CD4-positive, alpha-beta T cell (primary cell): ENCODE measurements around the gene CLRN3. TPM values are rescaled to one million over a fixed set of nuclear protein-coding genes. Genes with fewer than 3 reads are reported as not detected.

Source experiments
- ATAC-seq: fragments of 200-7000 bp; cut with Tn5 transposase; one replicate; pipeline ENCODE4 v1.10.0; 2022; ENCODE audit warnings: mild to moderate bottlenecking; ENCODE audit not compliant: poor library complexity
- CTCF ChIA-PET: fragments of 350-600 bp; sonication (Branson Sonifier 250); formaldehyde crosslinking; loops from one replicate; lab custom pipeline; 2021; ENCODE audit warnings: antibody characterized with exemption, inconsistent platforms; lab: Charles Lee
- POLR2A ChIA-PET: fragments of 350-600 bp; sonication (Branson Sonifier 250); formaldehyde crosslinking; loops from one replicate; lab custom pipeline; 2021; ENCODE audit warnings: antibody characterized with exemption, inconsistent platforms; lab: Charles Lee
- DNase-seq, 14 experiments: peaks; one replicate each; pipeline ENCODE4 v3.0.0-alpha.2; 2013 to 2020; ENCODE audit warnings: mixed read lengths in 2 of 14
- H3K27ac ChIP-seq, 2 donors: one replicate each; pipeline versions ENCODE4 v1.5.1 to v1.7.0; 2013; ENCODE audit warnings: low read length in 2 of 2, low read depth in 1 of 2, mild to moderate bottlenecking in 1 of 2
- H3K27me3 ChIP-seq, 2 experiments: 1 replicate in 1 of 2; 2 replicates in 1 of 2; pipeline versions ENCODE4 v1.6.1 to v1.7.0; 2013; ENCODE audit warnings: low read length in 2 of 2, control low read depth in 1 of 2, mild to moderate bottlenecking in 1 of 2, moderate library complexity in 1 of 2; ENCODE audit not compliant: insufficient read depth in 2 of 2, control insufficient read depth in 1 of 2
- H3K36me3 ChIP-seq: one replicate; pipeline ENCODE4 v1.6.1; 2013; ENCODE audit warnings: low read length, control low read depth; ENCODE audit not compliant: insufficient read depth
- H3K4me1 ChIP-seq: one replicate; pipeline ENCODE4 v1.6.1; 2013; ENCODE audit warnings: low read length, control low read depth; ENCODE audit not compliant: insufficient read depth
- H3K4me3 ChIP-seq: one replicate; pipeline ENCODE4 v1.5.1; 2013; ENCODE audit warnings: mild to moderate bottlenecking, low read length, moderate library complexity
- H3K9me3 ChIP-seq, 2 experiments: 1 replicate in 1 of 2; 2 replicates in 1 of 2; pipeline versions ENCODE4 v1.6.1 to v1.7.0; 2013; ENCODE audit warnings: low read length in 2 of 2, mild to moderate bottlenecking in 2 of 2, control low read depth in 1 of 2, moderate library complexity in 1 of 2; ENCODE audit not compliant: control insufficient read depth in 1 of 2, insufficient read depth in 1 of 2
- H3K27ac Mint-ChIP-seq: one replicate; pipeline ENCODE4 v1.8.0; 2020; ENCODE audit warnings: mixed read lengths
- H3K27me3 Mint-ChIP-seq: one replicate; pipeline ENCODE4 v1.8.0; 2021; ENCODE audit warnings: mixed read lengths
- H3K36me3 Mint-ChIP-seq: one replicate; pipeline ENCODE4 v1.8.0; 2021; ENCODE audit warnings: low read depth, mixed read lengths
- H3K4me1 Mint-ChIP-seq: one replicate; pipeline ENCODE4 v1.8.0; 2021; ENCODE audit warnings: low read depth, mixed read lengths
- H3K4me3 Mint-ChIP-seq: one replicate; pipeline ENCODE4 v1.8.0; 2020; ENCODE audit warnings: mild to moderate bottlenecking, mixed read lengths
- H3K9me3 Mint-ChIP-seq: one replicate; pipeline ENCODE4 v1.8.0; 2020; ENCODE audit warnings: mixed read lengths
- intact Hi-C, 2 experiments: fragments of 100-400 bp; cut with DNase I in 1 of 2; cut with micrococcal nuclease in 1 of 2; formaldehyde crosslinking; loops; one replicate each; pipeline versions ENCODE4 v1.15.1 to v1.9.0; 2023 to 2025; cut with DNase I, micrococcal nuclease
- total RNA-seq, 174 experiments: library from RNA in 2 of 174; stranded (reverse) in 2 of 174; gene quantifications; one replicate each; pipeline ENCODE4 v1.2.3 and lab custom pipeline; 2021 to 2026
- TF ChIP-seq, protein P1 (sequence below): fragments of 200-600 bp; IDR thresholded peaks from one replicate; pipeline ENCODE4 v1.8.0; 2022; ENCODE audit warnings: antibody characterized with exemption, mild to moderate bottlenecking

The CLRN3 gene
- total RNA-seq, 2 experiments from 2014 or later: not detected

DNA sequence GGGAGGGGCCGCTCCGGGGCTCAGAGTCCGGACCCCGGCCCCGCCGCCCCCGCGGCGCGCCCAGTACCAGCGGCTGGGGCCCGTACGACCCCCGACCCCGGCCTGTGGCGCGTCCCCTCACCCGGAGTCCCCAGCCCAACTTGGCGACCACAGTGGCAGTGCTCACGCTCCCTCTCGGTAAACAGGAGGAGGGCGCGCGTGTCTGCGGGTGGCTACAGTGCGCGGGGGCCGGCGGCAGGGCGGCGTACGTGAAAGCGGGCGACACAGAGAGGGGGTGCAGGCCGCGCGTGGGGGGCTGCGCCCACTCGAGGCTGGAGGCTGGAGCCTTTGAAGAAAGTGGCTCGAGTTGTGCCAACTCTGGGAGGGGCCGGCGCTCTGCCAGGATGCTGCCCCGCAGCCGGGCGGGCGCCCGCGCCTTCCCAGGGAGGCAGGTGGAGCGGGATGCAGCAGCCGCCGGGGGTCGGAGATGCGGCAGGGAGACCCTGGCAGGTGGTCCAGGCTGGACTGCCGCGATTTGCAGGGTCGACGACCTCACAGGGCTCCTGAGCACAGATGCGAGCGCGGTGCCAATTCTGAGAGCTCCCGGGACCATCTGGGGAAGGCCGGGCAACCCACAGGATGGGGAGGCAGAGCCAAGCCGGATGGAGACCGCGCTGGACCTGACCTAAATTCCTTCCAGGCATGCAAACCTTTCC, 14.8 kb upstream of the CLRN3 start:
- H3K36me3 ChIP-seq: no peaks in the 10 kb centered on the region
- H3K4me3 ChIP-seq: peak overlapping the region; percentile 16
- ChIA-PET CTCF (interaction anchor here (0.6 to 2.8 kb wide), 12 partner anchors 84 to 244 kb away, joined by 3 to 25 read pairs (median 3); no protein-coding TSS in a partner anchor), POLR2A (interaction anchor here (1.0 to 1.1 kb wide), 2 partner anchors 104 to 162 kb away, joined by 4 to 7 read pairs; no protein-coding TSS in a partner anchor)
- H3K4me3 Mint-ChIP-seq: no peak overlapping the region
- H3K4me1 ChIP-seq: peaks cover 6% of the 10 kb centered on the region
- no peak overlapping the region for H3K27ac ChIP-seq
- intact Hi-C loops: loop anchor here (1.0 to 2.0 kb wide), 3 partner anchors 104 to 245 kb away; no protein-coding TSS in a partner anchor
- no peaks in the 10 kb centered on the region for H3K9me3 ChIP-seq
- ATAC-seq (no peak), DNase-seq (peak in 4 of 14 experiments; percentile 5 to 39 (median 29))
- H3K27me3 Mint-ChIP-seq: peaks cover 36% of the 10 kb centered on the region
- TF ChIP-seq, protein P1, sequence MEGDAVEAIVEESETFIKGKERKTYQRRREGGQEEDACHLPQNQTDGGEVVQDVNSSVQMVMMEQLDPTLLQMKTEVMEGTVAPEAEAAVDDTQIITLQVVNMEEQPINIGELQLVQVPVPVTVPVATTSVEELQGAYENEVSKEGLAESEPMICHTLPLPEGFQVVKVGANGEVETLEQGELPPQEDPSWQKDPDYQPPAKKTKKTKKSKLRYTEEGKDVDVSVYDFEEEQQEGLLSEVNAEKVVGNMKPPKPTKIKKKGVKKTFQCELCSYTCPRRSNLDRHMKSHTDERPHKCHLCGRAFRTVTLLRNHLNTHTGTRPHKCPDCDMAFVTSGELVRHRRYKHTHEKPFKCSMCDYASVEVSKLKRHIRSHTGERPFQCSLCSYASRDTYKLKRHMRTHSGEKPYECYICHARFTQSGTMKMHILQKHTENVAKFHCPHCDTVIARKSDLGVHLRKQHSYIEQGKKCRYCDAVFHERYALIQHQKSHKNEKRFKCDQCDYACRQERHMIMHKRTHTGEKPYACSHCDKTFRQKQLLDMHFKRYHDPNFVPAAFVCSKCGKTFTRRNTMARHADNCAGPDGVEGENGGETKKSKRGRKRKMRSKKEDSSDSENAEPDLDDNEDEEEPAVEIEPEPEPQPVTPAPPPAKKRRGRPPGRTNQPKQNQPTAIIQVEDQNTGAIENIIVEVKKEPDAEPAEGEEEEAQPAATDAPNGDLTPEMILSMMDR: no peak
- no peaks in the 10 kb centered on the region for H3K4me1 Mint-ChIP-seq
- peaks cover 7 to 16% of the 10 kb centered on the region in 2 experiments for H3K27me3 ChIP-seq
- H3K36me3 Mint-ChIP-seq: no peaks in the 10 kb centered on the region
- H3K9me3 Mint-ChIP-seq: no peaks in the 10 kb centered on the region
- H3K27ac Mint-ChIP-seq: no peak overlapping the region

DNA sequence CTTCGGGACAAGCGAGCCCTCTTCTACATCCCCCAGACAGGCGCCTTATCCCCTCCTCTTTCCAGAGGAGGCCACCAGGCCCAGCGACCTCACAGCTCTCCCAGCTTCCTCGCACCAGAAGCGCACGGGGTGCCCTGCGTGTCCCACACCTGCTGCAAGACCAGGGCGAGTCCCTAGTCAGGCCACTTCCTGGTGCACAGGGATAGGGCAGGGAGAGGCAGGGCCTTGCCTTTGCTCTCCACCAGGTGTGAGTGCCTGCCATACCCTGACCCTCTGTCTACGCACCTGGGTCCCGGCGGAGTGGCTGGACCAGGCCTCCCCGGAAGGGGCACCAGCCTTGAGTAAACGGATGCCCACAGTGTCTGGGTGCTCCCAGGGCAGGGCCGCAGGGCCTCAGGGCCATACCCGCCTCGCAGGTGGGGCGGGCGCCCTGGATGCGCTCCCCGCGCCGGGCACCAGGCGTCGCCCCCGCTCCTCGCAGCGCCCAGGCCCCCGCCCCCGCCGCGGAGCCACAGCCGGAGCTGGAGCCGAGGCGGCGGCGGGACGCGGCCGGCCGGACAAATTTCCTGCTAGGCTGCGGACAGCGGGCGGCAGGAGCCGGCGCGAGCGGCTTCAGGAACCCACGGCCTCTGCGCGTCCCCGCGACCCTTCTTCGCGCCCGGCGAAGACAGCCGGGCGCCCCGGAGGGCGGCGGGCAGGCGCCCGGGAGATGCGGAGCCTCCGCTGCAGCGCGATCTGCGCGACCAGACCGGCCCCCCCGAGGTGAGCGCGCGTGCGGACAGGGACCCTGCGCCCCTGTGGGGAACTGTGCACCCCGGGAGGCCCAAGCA, 14.0 kb upstream of the CLRN3 start, which contains the start of gene PTPRE:
PTPRE (plus strand) TSS at position 556 of the 830 bp plus-strand sequence. CDS start 133,779 bp downstream, outside the sequence.
- intact Hi-C loops: loop anchor here (1.0 to 2.0 kb wide), 3 partner anchors 105 to 246 kb away; no protein-coding TSS in a partner anchor
- Mint-ChIP-seq H3K9me3 (no peaks in the 10 kb centered on the region), H3K27me3 (peaks cover 36% of the 10 kb centered on the region), H3K4me1 (no peaks in the 10 kb centered on the region), H3K27ac (no peak within 1 kb of the TSS), H3K4me3 (peak within 1 kb of the TSS; percentile 61), H3K36me3 (no peaks in the 10 kb centered on the region)
- TF ChIP-seq, protein P1: no peak
- POLR2A ChIA-PET: interaction anchor here (1.0 to 1.1 kb wide), 2 partner anchors 104 to 163 kb away, joined by 4 to 7 read pairs; no protein-coding TSS in a partner anchor
- peak within 1 kb of the TSS; percentile 16 for H3K4me3 ChIP-seq
- H3K36me3 ChIP-seq: no peaks in the 10 kb centered on the region
- H3K27ac ChIP-seq: no peak within 1 kb of the TSS
- H3K4me1 ChIP-seq: peaks cover 6% of the 10 kb centered on the region
- ATAC-seq: peak; percentile 98
- H3K27me3 ChIP-seq: peaks cover 7 to 16% of the 10 kb centered on the region in 2 experiments
- CTCF ChIA-PET: interaction anchor here (0.6 to 2.8 kb wide), 11 partner anchors 84 to 244 kb away, joined by 3 to 25 read pairs (median 3); no protein-coding TSS in a partner anchor
- peak; percentile 24 to 83 (median 57) for DNase-seq
- H3K9me3 ChIP-seq: no peaks in the 10 kb centered on the region

DNA sequence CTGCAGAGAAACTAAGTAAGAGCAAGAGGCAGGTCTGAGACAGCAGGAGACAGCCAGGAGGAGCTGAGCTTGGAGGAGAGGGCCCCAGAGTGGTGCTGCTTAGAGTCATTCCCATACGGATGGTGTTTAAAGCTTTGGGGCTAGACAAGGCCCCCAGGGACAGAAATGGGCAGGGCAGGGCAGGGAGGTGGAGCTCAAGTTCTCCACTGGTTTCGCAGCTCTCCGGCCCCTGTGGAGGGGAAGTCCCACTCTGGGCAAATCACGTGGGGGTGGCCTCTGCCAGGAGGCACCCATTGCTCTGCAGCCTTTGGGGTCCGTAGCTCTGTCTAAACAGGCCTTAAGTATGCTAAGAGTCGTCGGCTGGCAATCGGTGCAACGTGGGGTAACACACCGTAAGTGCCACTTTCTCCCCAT, 13.1 kb upstream of the CLRN3 start:
- ChIA-PET POLR2A (no interaction called here), CTCF (interaction anchor here (2.8 kb wide), 1 partner anchor 106 kb away, joined by 25 read pairs; no protein-coding TSS in a partner anchor)
- no peak overlapping the region for H3K4me3 Mint-ChIP-seq
- H3K36me3 ChIP-seq: no peaks in the 10 kb centered on the region
- H3K27me3 ChIP-seq: peaks cover 7 to 16% of the 10 kb centered on the region in 2 experiments
- no peaks in the 10 kb centered on the region for H3K4me1 Mint-ChIP-seq
- H3K36me3 Mint-ChIP-seq: no peaks in the 10 kb centered on the region
- ATAC-seq (no peak), DNase-seq (no peak)
- H3K27ac ChIP-seq: no peak overlapping the region
- H3K4me1 ChIP-seq: peaks cover 6% of the 10 kb centered on the region
- no peaks in the 10 kb centered on the region for H3K9me3 ChIP-seq
- no peaks in the 10 kb centered on the region for H3K9me3 Mint-ChIP-seq
- TF ChIP-seq, protein P1: no peak
- H3K27ac Mint-ChIP-seq: no peak overlapping the region
- no peak overlapping the region for H3K4me3 ChIP-seq
- intact Hi-C loops: loop anchor here (1.0 to 2.0 kb wide), 3 partner anchors 105 to 247 kb away; no protein-coding TSS in a partner anchor
- peaks cover 36% of the 10 kb centered on the region for H3K27me3 Mint-ChIP-seq
